K562 (cell line): ENCODE measurements around the gene PCDHA6. TPM values are rescaled to one million over a fixed set of nuclear protein-coding genes. Genes with fewer than 3 reads are reported as not detected.

Source experiments
- CEBPB ChIP-seq: fragments of 450-650 bp; IDR thresholded peaks from 2 replicates; pipeline ENCODE4 v1.6.1; 2016; ENCODE audit warnings: missing genetic modification characterization, missing compliant biosample characterization
- CHD1 ChIP-seq: fragments of 200-600 bp; sonication (generic); IDR thresholded peaks from one replicate; pipeline ENCODE4 v1.6.1; 2012; ENCODE audit warnings: mild to moderate bottlenecking, moderate library complexity, low read length, inconsistent platforms
- KLF1 ChIP-seq: fragments of 450-650 bp; IDR thresholded peaks from 2 replicates; pipeline ENCODE4 v1.6.1; 2016; ENCODE audit warnings: missing genetic modification characterization, missing compliant biosample characterization
- NR4A1 ChIP-seq, 2 experiments: fragments of 250-450 bp in 1 of 2; fragments of 450-650 bp in 1 of 2; sonication (Bioruptor Pico) in 1 of 2; IDR thresholded peaks; 2 replicates each; pipeline versions ENCODE4 v1.4.0 to v1.6.1; 2016 to 2020; ENCODE audit warnings: mild to moderate bottlenecking in 2 of 2, missing compliant biosample characterization in 1 of 2, missing genetic modification characterization in 1 of 2, moderate library complexity in 1 of 2
- TCF7 ChIP-seq: sonication (generic); IDR thresholded peaks from 2 replicates; pipeline ENCODE4 v1.6.1; 2016; ENCODE audit warnings: antibody characterized with exemption, borderline replicate concordance
- XRCC4 ChIP-seq: IDR thresholded peaks from one replicate; pipeline ENCODE4 v1.6.1; 2011; ENCODE audit not compliant: insufficient read depth, insufficient read length; ENCODE audit errors: extremely low read depth
- ZNF436 ChIP-seq: fragments of 250-450, 450-650 bp; sonication (Bioruptor Pico); formaldehyde crosslinking; IDR thresholded peaks from 2 replicates; pipeline ENCODE4 v1.7.0; 2020; ENCODE audit warnings: mild to moderate bottlenecking
- polyA plus RNA-seq, 8 experiments: library from polyadenylated mRNA; depleted of rRNA in 4 of 8; stranded (reverse) in 5 of 8; unstranded in 3 of 8; fragments of >200 nt; fragmentation: Nextera tagmentation in 2 of 8; fragmentation: Illumina TruSeq in 1 of 8; extraction: Ambion mirVana in 2 of 8; extraction: Trizol in 1 of 8; gene quantifications; 2 replicates each; pipeline versions ENCODE4 v1.2.1 to v1.2.3, GENCODE V29; 2011 to 2014; ENCODE audit warnings: inconsistent platforms in 1 of 8, missing spikeins in 1 of 8
- total RNA-seq, 7 experiments: library from RNA; depleted of rRNA in 6 of 7; stranded (reverse); fragments of >200 nt in 6 of 7; fragmentation: Illumina TruSeq in 2 of 7; extraction: Trizol in 2 of 7; gene quantifications; 2 replicates each; pipeline versions ENCODE4 v1.2.1 to v1.2.3, GENCODE V29; 2011 to 2021; ENCODE audit warnings: low replicate concordance in 1 of 7
- TF ChIP-seq, protein P1 (sequence below), 3 experiments: IDR thresholded peaks in 2 of 3; conservative IDR thresholded peaks in 1 of 3; 2 replicates each; pipeline ENCODE4 v1.5.1; 2011 to 2012; ENCODE audit warnings: low read length in 3 of 3, mild to moderate bottlenecking in 3 of 3, control low read depth in 2 of 3, improper control_type of control experiment in 1 of 3, inconsistent platforms in 1 of 3, low read depth in 1 of 3, mixed read lengths in 1 of 3, moderate library complexity in 1 of 3; ENCODE audit not compliant: insufficient read depth in 2 of 3
- TF ChIP-seq, protein P2 (sequence below): fragments of 200-800 bp; sonication (Bioruptor generic); IDR thresholded peaks from 2 replicates; pipeline ENCODE4 v1.6.1; 2017; ENCODE audit warnings: missing genetic modification characterization, missing compliant biosample characterization
- TF ChIP-seq, protein P3 (sequence below), 2 experiments: IDR thresholded peaks in 1 of 2; conservative IDR thresholded peaks in 1 of 2; 2 replicates each; pipeline ENCODE4 v1.6.1; 2016; ENCODE audit warnings: low read depth in 2 of 2, mild to moderate bottlenecking in 1 of 2, missing compliant biosample characterization in 1 of 2, missing genetic modification characterization in 1 of 2, moderate library complexity in 1 of 2
- TF ChIP-seq, protein P4 (sequence below): fragments of 450-650 bp; formaldehyde crosslinking; conservative IDR thresholded peaks from 2 replicates; pipeline ENCODE4 v1.4.0; 2022; ENCODE audit warnings: mild to moderate bottlenecking, missing genetic modification characterization

The PCDHA6 gene
- total and polyA plus RNA-seq, 9 of the 15 experiments (the other 6 are each of a cell fraction or from before 2014, with no cell fraction given), result not detected

DNA sequence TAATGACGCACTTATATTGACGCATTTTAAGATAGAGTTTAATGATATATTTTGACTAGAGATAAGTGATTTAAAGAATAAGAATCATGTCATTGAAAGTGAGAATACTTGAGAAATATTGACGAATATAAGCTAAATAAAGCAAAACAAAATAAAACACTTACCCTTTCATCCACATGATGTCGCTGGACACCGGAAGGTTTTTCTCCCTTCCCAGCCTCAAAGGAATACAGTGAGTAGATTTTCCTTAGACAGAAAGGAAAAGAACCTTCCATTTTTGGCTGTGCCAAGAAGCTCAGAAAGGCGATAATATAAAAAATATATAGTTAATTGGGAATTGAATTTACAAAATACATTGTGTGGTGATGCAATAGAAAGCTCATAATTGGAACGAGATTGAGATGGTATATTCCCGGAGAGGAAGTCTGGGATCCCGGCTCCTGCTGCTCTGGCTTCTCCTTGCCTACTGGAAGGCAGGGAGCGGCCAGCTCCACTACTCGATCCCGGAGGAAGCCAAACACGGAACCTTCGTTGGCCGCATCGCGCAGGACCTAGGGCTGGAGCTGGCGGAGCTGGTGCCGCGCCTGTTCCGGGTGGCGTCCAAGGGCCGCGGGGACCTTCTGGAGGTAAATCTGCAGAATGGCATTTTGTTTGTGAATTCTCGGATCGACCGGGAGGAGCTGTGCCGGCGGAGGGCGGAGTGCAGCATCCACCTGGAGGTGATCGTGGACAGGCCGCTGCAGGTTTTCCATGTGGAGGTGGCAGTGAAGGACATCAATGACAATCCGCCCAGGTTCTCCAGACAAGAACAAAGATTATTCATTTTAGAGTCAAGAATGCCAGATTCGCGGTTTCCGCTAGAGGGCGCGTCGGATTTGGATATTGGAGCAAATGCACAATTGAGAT is 6.1 kb upstream of the PCDHA6 start, which contains the start of gene PCDHA5 (continued):
- TF ChIP-seq CHD1 (no peak), NR4A1 (CRISPR knock-in tag; IDR thresholded peaks at IDR 0.05) (no peak), NR4A1 (tag; IDR thresholded peaks at IDR 0.05) (no peak), CEBPB (tag) (peak; percentile 15; the same call in 1 of the 2 replicates), ZNF436 (CRISPR knock-in tag) (no peak), TCF7 (no peak), XRCC4 (no peak), KLF1 (tag) (no peak)
- TF ChIP-seq, protein P1, sequence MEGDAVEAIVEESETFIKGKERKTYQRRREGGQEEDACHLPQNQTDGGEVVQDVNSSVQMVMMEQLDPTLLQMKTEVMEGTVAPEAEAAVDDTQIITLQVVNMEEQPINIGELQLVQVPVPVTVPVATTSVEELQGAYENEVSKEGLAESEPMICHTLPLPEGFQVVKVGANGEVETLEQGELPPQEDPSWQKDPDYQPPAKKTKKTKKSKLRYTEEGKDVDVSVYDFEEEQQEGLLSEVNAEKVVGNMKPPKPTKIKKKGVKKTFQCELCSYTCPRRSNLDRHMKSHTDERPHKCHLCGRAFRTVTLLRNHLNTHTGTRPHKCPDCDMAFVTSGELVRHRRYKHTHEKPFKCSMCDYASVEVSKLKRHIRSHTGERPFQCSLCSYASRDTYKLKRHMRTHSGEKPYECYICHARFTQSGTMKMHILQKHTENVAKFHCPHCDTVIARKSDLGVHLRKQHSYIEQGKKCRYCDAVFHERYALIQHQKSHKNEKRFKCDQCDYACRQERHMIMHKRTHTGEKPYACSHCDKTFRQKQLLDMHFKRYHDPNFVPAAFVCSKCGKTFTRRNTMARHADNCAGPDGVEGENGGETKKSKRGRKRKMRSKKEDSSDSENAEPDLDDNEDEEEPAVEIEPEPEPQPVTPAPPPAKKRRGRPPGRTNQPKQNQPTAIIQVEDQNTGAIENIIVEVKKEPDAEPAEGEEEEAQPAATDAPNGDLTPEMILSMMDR (IDR thresholded peaks at IDR 0.05 in 2 of 3, conservative IDR thresholded peaks at IDR 0.05 in 1 of 3; ENCODE audit: insufficient read depth in 2 of 3, low read depth in 1 of 3, low read length in 3 of 3), result peak; percentile 44 to 69 (median 62)
- TF ChIP-seq, protein P2, sequence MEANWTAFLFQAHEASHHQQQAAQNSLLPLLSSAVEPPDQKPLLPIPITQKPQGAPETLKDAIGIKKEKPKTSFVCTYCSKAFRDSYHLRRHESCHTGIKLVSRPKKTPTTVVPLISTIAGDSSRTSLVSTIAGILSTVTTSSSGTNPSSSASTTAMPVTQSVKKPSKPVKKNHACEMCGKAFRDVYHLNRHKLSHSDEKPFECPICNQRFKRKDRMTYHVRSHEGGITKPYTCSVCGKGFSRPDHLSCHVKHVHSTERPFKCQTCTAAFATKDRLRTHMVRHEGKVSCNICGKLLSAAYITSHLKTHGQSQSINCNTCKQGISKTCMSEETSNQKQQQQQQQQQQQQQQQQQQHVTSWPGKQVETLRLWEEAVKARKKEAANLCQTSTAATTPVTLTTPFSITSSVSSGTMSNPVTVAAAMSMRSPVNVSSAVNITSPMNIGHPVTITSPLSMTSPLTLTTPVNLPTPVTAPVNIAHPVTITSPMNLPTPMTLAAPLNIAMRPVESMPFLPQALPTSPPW (CRISPR knock-in tag), result no peak
- TF ChIP-seq, protein P3, sequence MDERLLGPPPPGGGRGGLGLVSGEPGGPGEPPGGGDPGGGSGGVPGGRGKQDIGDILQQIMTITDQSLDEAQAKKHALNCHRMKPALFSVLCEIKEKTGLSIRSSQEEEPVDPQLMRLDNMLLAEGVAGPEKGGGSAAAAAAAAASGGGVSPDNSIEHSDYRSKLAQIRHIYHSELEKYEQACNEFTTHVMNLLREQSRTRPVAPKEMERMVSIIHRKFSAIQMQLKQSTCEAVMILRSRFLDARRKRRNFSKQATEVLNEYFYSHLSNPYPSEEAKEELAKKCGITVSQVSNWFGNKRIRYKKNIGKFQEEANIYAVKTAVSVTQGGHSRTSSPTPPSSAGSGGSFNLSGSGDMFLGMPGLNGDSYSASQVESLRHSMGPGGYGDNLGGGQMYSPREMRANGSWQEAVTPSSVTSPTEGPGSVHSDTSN (CRISPR knock-in tag; IDR thresholded peaks at IDR 0.05; ENCODE audit: low read depth), result no peak
- TF ChIP-seq, protein P3 (tag; conservative IDR thresholded peaks at IDR 0.05; ENCODE audit: low read depth), result no peak
- TF ChIP-seq, protein P4, sequence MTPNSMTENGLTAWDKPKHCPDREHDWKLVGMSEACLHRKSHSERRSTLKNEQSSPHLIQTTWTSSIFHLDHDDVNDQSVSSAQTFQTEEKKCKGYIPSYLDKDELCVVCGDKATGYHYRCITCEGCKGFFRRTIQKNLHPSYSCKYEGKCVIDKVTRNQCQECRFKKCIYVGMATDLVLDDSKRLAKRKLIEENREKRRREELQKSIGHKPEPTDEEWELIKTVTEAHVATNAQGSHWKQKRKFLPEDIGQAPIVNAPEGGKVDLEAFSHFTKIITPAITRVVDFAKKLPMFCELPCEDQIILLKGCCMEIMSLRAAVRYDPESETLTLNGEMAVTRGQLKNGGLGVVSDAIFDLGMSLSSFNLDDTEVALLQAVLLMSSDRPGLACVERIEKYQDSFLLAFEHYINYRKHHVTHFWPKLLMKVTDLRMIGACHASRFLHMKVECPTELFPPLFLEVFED (CRISPR knock-in tag), result no peak
